Keratinocyte (primary cell): Measurements from ENCODE around the gene SLC17A7.

Experiments
- EZH2 ChIP-seq: IDR thresholded peaks from one replicate; pipeline ENCODE4 v1.6.1; 2012; ENCODE audit warnings: inconsistent platforms, mild to moderate bottlenecking, low read length, moderate library complexity
- TF ChIP-seq, protein P1 (sequence below), 3 experiments: IDR thresholded peaks in 1 of 3; conservative IDR thresholded peaks in 1 of 3; optimal IDR thresholded peaks in 1 of 3; 2 replicates in 2 of 3; 3 replicates in 1 of 3; pipeline versions ENCODE3 to v1.5.1; 2011; ENCODE audit warnings: low read length in 3 of 3, mild to moderate bottlenecking in 3 of 3, moderate library complexity in 2 of 3, control low read depth in 1 of 3, inconsistent platforms in 1 of 3; ENCODE audit not compliant: insufficient read depth in 2 of 3; ENCODE audit errors: extremely low read depth in 1 of 3

DNA sequence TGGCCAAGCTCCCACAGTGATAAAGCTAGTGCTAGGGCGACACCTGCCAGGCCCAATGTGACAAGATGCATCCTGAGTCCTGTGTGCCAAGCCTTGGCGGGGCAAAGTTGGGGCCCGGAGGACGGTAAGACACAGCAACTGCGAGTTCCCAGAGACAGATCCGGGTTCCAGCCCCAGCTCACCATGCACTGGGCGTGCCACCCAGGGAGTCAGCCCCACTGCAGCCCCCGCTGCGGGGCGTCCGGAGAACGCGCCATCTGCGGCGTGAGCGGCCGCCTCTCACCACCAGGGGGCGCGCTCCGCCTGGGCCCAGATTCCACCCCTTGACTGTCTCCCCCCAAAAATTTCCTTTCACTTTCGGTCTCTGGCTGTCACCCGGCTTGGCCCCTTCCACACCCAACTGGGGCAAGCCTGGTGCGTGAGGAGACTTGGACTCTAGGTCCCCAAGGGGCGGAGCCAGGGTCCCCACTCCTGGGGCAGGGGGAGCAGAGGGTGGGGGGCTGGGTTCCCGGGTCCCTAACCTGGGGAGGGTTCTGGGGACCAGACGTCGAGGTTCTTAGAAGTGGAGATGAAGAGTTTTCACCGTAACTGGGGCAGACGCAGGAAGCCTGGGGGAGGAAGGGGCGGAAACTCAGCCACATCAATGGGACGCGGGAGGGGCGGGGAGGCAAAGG lies 32.7 kb upstream of the SLC17A7 start, which contains the start of gene FLT3LG:
- TF ChIP-seq, protein P1, sequence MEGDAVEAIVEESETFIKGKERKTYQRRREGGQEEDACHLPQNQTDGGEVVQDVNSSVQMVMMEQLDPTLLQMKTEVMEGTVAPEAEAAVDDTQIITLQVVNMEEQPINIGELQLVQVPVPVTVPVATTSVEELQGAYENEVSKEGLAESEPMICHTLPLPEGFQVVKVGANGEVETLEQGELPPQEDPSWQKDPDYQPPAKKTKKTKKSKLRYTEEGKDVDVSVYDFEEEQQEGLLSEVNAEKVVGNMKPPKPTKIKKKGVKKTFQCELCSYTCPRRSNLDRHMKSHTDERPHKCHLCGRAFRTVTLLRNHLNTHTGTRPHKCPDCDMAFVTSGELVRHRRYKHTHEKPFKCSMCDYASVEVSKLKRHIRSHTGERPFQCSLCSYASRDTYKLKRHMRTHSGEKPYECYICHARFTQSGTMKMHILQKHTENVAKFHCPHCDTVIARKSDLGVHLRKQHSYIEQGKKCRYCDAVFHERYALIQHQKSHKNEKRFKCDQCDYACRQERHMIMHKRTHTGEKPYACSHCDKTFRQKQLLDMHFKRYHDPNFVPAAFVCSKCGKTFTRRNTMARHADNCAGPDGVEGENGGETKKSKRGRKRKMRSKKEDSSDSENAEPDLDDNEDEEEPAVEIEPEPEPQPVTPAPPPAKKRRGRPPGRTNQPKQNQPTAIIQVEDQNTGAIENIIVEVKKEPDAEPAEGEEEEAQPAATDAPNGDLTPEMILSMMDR (optimal IDR thresholded peaks at IDR 0.05 in 1 of 3, IDR thresholded peaks at IDR 0.05 in 1 of 3, conservative IDR thresholded peaks at IDR 0.05 in 1 of 3; ENCODE audit: extremely low read depth in 1 of 3, insufficient read depth in 2 of 3, low read length in 3 of 3): peak; percentile 83 to 100 (median 88)
- no peak for TF ChIP-seq EZH2
